ENCODE measurements around the gene TTC36. TPM values are rescaled to one million over a fixed set of nuclear protein-coding genes. Genes with fewer than 3 reads are reported as not detected.
A peak's percentile ranks its signal among the peaks of the same experiment; 100 is the strongest.

Gene TTC36
- total and polyA plus RNA-seq, 2 of the 13 experiments (the other 11 are each of a cell fraction or from before 2014, with no cell fraction given): 0.13 to 0.40 TPM

- Histone ChIP-seq H3K4me3 (replicated peaks in 1 of 3; ENCODE audit: insufficient read depth in 1 of 3, low read depth in 2 of 3, low read length in 3 of 3) (no peak overlapping the region), H3K79me2 (ENCODE audit: insufficient read depth, low read length) (no peaks in the 10 kb centered on the region), H3K27me3 (ENCODE audit: control insufficient read depth in 1 of 2, insufficient read depth in 2 of 2, low read length in 2 of 2) (no peaks in the 10 kb centered on the region), H3K9ac (ENCODE audit: insufficient read depth, low read depth, low read length) (no peak overlapping the region), H3K9me3 (ENCODE audit: low read length) (no peaks in the 10 kb centered on the region), H3K4me2 (ENCODE audit: low read depth, low read length) (no peak overlapping the region), H3K27ac (ENCODE audit: extremely low read length, insufficient read depth, low read length) (no peak overlapping the region), H3K36me3 (replicated peaks in 1 of 2; ENCODE audit: control insufficient read depth in 1 of 2, insufficient read depth in 2 of 2, low read length in 2 of 2) (peaks cover 19 to 39% of the 10 kb centered on the region in 2 experiments), H4K20me1 (ENCODE audit: insufficient read depth, low read length) (no peaks in the 10 kb centered on the region), H2AFZ (ENCODE audit: low read length) (no peak overlapping the region), H3K4me1 (ENCODE audit: insufficient read depth, low read length) (peaks cover 22% of the 10 kb centered on the region)
- CTCF ChIA-PET (ENCODE audit: low intra/inter-chr PET ratio, low total read pairs): no interaction called here
- POLR2A ChIA-PET: no interaction called here
- peak; percentile 32 for TF ChIP-seq RBM22 (optimal IDR thresholded peaks at IDR 0.05; ENCODE audit: low read length)
- TF ChIP-seq ATF1 (CRISPR knock-in tag; IDR thresholded peaks at IDR 0.05): no peak
- in situ Hi-C loops (cut with HindIII; ENCODE audit: extremely low pct_ligation_motif_present, low pct_unique_long_range_greater_than_20kb) (no loop called here), intact Hi-C loops (cut with micrococcal nuclease; ENCODE audit: unreplicated experiment) (no loop called here)
- DNase-seq (ENCODE audit: low spot score) (no peak), ATAC-seq (peak; percentile 42), FAIRE-seq (no peak)
- no TSS peak for BruUV-seq (replicated peaks)
Observed at GRCh38 chr11:118524356-118524755, 2.9 kb upstream of the TTC36 start.

GRCh38 chr11:118524757-118525470 is 2.4 kb upstream of the TTC36 start:
- peaks cover 18 to 33% of the 10 kb centered on the region in 2 experiments for H3K36me3 ChIP-seq (replicated peaks in 1 of 2; ENCODE audit: control insufficient read depth in 1 of 2, insufficient read depth in 2 of 2, low read length in 2 of 2)
- BruUV-seq (replicated peaks): no TSS peak
- no peak for FAIRE-seq
- H3K4me1 ChIP-seq (ENCODE audit: insufficient read depth, low read length): peaks cover 28% of the 10 kb centered on the region
- ATAC-seq: no peak
- 92% methylated on average over 6 of the region's 6 CpGs for WGBS (ENCODE audit: low lambda C conversion rate)
- H3K9me3 ChIP-seq (ENCODE audit: low read length): no peaks in the 10 kb centered on the region
- intact Hi-C loops (cut with micrococcal nuclease; ENCODE audit: unreplicated experiment) (no loop called here), in situ Hi-C loops (cut with HindIII; ENCODE audit: extremely low pct_ligation_motif_present, low pct_unique_long_range_greater_than_20kb) (no loop called here)
- H3K4me3 ChIP-seq (replicated peaks in 1 of 3; ENCODE audit: insufficient read depth in 1 of 3, low read depth in 2 of 3, low read length in 3 of 3): no peak overlapping the region
- H3K9ac ChIP-seq (ENCODE audit: insufficient read depth, low read depth, low read length): no peak overlapping the region
- DNase-seq (ENCODE audit: low spot score): no peak
- H3K4me2 ChIP-seq (ENCODE audit: low read depth, low read length): no peak overlapping the region
- no peaks in the 10 kb centered on the region for H3K79me2 ChIP-seq (ENCODE audit: insufficient read depth, low read length)
- POLR2A ChIA-PET: no interaction called here
- no peaks in the 10 kb centered on the region for H4K20me1 ChIP-seq (ENCODE audit: insufficient read depth, low read length)
- H3K27me3 ChIP-seq (ENCODE audit: control insufficient read depth in 1 of 2, insufficient read depth in 2 of 2, low read length in 2 of 2): no peaks in the 10 kb centered on the region
- CTCF ChIA-PET (ENCODE audit: low intra/inter-chr PET ratio, low total read pairs): no interaction called here
- no peak overlapping the region for H2AFZ ChIP-seq (ENCODE audit: low read length)
- no peak overlapping the region for H3K27ac ChIP-seq (ENCODE audit: extremely low read length, insufficient read depth, low read length)
- TF ChIP-seq PRDM15 (CRISPR knock-in tag; IDR thresholded peaks at IDR 0.05) (no peak), JARID2 (CRISPR knock-in tag; IDR thresholded peaks at IDR 0.05; ENCODE audit: insufficient replicate concordance) (no peak), ARNT2 (CRISPR knock-in tag; IDR thresholded peaks at IDR 0.05; ENCODE audit: low read depth) (no peak), ZNF589 (CRISPR knock-in tag; conservative IDR thresholded peaks at IDR 0.05) (no peak), MAZ (IDR thresholded peaks at IDR 0.05; ENCODE audit: borderline replicate concordance, low read depth, low read length) (no peak), MAZ (CRISPR knock-in tag; IDR thresholded peaks at IDR 0.05; ENCODE audit: low read depth) (no peak), ZNF251 (CRISPR knock-in tag; IDR thresholded peaks at IDR 0.05) (no peak), BORCS8-MEF2B (CRISPR knock-in tag; IDR thresholded peaks at IDR 0.05) (no peak), ZC3H4 (CRISPR knock-in tag; IDR thresholded peaks at IDR 0.05; ENCODE audit: borderline replicate concordance) (no peak), MTA1 (CRISPR knock-in tag; IDR thresholded peaks at IDR 0.05; ENCODE audit: borderline replicate concordance) (no peak), ZNF569 (CRISPR knock-in tag; IDR thresholded peaks at IDR 0.05; ENCODE audit: borderline replicate concordance) (no peak), ZNF678 (CRISPR knock-in tag; IDR thresholded peaks at IDR 0.05) (no peak), ZNF121 (CRISPR knock-in tag; IDR thresholded peaks at IDR 0.05) (no peak), SMAD9 (CRISPR knock-in tag; IDR thresholded peaks at IDR 0.05) (no peak), TSC22D2 (CRISPR knock-in tag; IDR thresholded peaks at IDR 0.05; ENCODE audit: borderline replicate concordance) (no peak)

Measured in HepG2 (cell line).